NK-92 treated with Interleukin-12 subunit alpha and Interleukin-12 subunit beta, amount 100 ng/mL, for 24 hours (cell line): Measurements from ENCODE around the gene DPT.

Source experiments
- DNase-seq: peaks from one replicate; lab custom pipeline; 2025; lab: John Stamatoyannopoulos, UW

DPT gene

DNA sequence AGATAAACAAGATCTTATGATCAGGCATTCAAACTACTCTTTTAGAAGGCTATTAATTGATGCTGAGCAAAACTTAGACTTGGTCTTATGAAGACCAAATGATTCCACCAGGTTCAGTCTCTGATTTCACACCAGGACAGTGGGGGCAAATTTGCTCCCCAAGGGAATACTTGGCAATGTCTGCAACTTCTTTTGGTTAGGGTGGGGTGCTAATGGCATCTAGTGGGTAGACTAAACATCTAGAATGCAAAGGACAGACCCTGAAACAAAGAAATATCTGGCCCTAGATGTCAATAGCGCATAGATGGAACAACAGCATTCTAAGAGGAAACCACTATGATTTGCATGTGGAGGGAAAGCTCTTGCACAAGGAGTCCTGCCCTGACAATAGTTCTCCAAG, 30.6 kb downstream of the DPT start:
- no peak for DNase-seq

GRCh38 chr1:168697356-168698126, 31.5 kb downstream of the DPT start:
- no peak for DNase-seq

- no peak for DNase-seq
These were observed 32.8 kb downstream of the DPT start for GRCh38 chr1:168696125-168696760.

- DNase-seq: no peak
These were observed 35.2 kb downstream of the DPT start for GRCh38 chr1:168693872-168694238.

DNA sequence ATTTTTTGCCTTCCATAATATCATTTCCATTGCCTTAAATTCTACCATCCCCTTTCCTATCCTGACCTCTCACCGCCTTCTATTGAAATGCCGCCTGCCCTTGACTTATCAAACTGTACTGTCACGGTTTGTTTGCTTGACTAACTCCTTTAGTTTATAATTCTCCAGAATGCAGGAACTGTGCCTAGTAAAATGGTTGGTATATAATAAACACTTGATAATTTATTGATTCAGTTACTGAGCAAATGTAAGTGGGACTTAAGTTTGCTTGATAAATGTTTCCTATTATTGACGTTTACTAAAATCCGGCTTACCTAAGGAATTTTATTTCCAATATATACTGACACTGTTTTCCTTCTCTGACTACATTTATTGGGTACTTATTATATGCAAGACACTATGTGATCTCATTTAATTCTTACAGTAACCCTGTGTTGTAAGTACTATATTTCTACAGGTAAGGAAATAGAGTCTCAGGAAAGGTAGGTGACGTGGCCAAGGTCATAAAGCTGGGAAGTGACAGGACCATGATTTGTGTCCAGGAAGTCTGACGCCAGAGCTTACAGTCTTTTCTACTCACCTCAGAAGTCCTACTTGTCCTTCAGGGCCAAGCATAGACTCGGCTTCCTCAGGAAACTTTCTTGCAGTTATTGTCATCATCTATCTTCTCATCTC, 35.7 kb downstream of the DPT start:
- no peak for DNase-seq

DNA sequence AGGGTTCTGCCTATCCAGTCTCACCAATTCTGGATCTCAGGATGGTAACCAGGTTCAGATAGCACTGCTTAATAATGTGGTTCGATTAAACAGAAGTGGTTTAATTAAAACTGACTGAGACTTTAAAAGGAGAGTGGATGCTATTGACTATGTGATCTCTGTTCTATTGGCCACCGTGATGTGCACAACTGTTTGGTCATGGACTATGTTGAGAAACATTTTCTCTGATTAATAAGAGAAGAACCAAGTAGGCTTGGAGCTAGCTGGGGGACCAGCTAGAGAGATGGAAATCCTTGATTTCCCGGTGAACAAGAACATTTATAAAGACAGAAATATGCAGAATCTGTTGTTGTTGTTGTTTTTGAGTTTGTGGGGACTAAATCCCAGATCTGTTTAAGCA, 36.5 kb downstream of the DPT start:
- no peak for DNase-seq

DNA sequence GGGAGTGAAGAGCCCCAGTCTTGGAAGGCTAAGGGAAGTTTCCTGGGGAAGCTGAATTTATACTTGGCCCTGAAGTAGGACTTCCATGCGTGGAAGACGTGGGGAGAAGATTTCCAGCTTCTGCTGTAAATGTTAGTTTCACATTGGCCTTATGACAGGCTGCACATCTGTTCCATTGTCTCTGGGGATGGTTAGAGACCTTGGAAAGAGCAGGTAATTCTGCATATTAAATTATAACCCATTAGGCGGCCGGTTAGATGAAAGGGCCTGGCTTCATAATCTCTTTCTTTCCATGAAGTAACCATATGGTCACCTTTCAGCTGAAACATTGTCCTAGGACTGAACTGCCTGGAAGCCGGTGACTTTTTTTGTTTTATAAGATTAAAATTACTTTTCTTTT, 37.5 kb downstream of the DPT start:
- no peak for DNase-seq

- DNase-seq: no peak
These were observed 39.0 kb downstream of the DPT start for GRCh38 chr1:168689726-168690602.

DNA sequence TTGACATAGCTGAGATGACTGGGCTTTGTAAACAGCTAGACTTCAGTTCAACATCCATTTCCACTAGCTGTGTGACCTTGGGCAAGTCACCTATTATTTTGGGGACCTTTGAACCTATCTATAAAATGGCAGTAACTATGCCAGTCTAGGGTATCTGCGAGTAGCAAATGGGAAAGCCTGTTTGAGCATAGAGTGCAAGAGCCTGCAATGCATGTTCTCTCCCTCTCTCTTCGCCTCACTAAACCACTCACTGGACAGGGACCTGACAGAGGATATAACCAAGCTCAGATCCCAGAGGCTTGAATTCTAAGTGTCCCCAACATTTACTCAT, 39.7 kb downstream of the DPT start:
- DNase-seq: no peak

GRCh38 chr1:168688644-168689326, 40.2 kb downstream of the DPT start:
- DNase-seq: no peak

- DNase-seq: no peak
These were observed 41.2 kb downstream of the DPT start for GRCh38 chr1:168687816-168688215.

GRCh38 chr1:168686666-168687065, 42.3 kb downstream of the DPT start:
- no peak for DNase-seq

DNA sequence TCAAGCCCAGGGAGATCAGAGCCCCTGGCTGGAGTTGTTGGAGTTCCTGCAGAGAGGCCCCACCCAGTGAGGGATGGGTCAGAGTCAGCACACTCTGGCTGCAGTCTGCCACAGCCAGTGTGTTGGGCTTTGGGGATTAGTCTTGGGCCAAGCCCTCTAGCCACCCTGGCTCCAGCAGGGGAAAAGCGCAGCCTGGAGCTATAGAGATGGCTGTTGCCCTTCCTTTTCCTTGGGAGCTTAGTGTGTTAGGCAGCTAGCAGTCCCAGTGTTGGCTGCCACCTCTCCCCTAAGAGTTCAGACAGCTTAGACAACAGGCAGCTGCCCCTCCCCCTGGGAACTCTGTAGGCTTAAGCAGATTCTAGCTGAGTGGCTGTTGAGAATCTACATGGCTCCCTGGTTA, 45.1 kb downstream of the DPT start:
- DNase-seq: no peak

- DNase-seq: no peak
These were observed 52.1 kb downstream of the DPT start for GRCh38 chr1:168676861-168677260.

DNA sequence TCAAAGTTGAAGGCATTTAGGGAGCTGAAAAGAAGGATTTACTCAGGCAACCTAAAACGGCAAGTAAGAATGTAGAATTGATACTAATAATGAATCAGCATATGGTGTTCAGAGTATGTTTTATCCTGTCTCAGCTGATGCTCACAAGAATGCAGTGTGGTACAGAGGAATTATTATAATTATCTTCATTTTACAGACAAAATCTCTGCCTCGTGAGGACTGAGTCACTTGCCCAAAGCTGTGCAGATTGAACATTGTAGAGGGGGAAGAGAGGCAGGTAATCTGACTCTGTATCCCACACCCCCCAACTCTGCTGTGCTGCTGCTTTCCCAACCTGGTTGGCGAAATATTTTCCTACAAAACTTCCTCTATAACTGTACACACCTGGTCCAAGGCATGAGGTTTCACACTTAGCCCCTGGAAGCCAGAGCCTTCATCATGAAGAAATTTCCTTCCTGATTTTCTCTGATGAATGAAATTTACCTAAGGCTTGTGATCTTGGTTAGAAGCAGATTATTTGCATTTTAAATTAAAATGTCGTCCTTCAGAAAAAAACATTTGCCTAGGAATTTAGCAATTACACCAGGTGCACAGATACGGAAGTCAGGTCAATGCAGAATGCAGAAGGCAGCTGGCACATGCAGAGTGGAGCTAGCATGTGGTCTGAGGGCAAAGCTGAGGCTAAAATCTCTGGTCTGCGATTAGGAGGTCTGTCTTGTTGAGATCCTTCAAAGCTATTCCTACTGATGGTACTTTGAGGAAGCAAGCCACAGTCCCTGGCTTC, 52.8 kb downstream of the DPT start:
- no peak for DNase-seq

- DNase-seq: no peak
These were observed 54.9 kb downstream of the DPT start for GRCh38 chr1:168673974-168674683.

DNA sequence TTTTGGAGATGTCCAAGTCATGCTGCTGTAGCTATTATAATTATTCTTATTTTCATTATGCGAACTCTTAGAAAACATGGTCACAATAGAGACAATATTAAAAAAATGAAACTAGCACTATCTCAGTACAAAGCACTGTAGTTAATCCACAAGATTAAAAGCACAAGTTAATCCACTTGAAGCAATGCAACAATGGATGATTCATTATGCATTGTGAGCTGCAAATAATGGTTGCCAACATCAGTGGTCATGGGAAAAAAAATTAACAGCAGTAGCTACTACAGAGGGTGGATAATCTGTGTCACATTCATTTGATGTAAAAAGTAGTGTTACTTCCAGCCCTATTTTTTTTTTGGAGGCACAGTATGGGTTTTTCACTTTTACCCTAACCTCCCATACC, 56.7 kb downstream of the DPT start:
- no peak for DNase-seq

- DNase-seq: no peak
These were observed 57.2 kb downstream of the DPT start for GRCh38 chr1:168671782-168672181.

DNA sequence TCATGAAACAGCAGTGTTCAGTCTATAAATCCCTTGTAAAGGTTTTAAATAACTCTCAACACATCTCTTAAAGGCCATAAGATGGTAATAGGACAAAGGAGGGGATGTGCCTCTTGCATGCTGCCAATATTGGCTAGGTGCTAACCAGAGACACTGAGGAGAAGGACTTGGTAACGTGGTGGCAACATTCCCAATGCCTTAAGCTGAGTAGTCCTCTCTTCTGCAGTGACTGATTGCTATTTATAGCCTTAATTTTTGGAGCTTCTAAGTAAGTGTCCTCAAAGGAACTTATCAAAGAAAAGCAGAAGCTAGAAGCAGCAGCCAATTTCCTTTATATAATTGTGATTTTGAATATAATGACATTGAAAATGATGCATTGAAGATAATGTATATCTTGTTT, 63.0 kb downstream of the DPT start:
- DNase-seq: no peak

GRCh38 chr1:168664069-168664834, 64.8 kb downstream of the DPT start:
- no peak for DNase-seq
